ENCODE results near the gene FANCI. TPM values are rescaled to one million over a fixed set of nuclear protein-coding genes. Genes with fewer than 3 reads are reported as not detected.
A peak's percentile ranks its signal among the peaks of the same experiment; 100 is the strongest.

The FANCI gene
- total RNA-seq, 1 experiment from 2014 or later, result 163 TPM

DNA sequence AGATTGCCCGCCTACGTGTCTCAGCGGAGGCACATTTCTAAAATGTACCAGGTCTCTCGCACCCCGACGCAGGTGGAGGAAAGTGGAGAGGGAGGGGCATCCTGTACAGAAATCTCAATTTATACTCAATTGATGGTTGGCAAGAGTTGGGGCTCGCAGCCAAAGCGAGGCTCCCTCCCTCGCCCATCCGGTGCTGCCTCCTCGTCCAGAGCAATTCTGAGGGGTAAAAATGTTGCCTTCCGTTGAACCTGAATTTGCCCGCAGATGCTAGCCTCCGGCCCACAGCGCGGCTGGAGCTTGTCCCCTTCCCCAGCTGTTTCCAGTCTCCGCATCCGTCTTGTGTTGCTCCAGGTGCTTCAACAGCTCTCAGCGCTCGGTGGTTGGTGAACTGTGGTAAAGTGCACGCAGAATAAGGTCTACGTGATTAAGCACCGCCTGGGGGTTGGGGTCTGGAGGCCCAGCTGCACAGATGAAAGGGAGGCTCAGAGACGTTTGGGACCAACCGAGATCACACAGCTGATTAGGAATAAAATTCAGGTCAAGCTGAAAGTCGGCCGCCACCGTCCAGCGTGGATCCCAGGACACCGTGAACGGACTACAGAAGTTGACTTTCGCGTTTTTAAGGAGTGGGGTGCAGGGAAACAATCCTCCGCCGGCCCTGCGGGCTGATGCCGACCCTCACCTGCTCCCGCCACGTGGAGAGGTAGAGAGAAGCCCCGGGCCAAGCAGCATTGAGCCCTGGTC lies 91.7 kb downstream of the FANCI start:
- Histone ChIP-seq H3K27me3 (replicated peaks; ENCODE audit: insufficient read depth, low read depth, low read length, poor library complexity) (no peaks in the 10 kb centered on the region), H3K27ac (ENCODE audit: low read depth, low read length, poor library complexity, severe bottlenecking) (no peak overlapping the region), H3K4me3 (ENCODE audit: low read depth, low read length, poor library complexity, severe bottlenecking) (peak overlapping the region; percentile 78), H3K4me1 (ENCODE audit: insufficient read depth, low read length, poor library complexity, severe bottlenecking) (peaks cover 32% of the 10 kb centered on the region), H3K36me3 (ENCODE audit: insufficient read depth, low read length, poor library complexity, severe bottlenecking) (peaks cover 30% of the 10 kb centered on the region), H3K9me3 (ENCODE audit: low read depth, low read length, poor library complexity, severe bottlenecking) (no peaks in the 10 kb centered on the region)
- intact Hi-C loops (cut with micrococcal nuclease; ENCODE audit: unreplicated experiment), result loop anchor here (5.0 kb wide), 1 partner anchor 242 kb away; the partner anchor contains the start of gene TICRR
- ChIA-PET CTCF (interaction anchor here (1.2 kb wide), 2 partner anchors 23 to 129 kb away, joined by 3 to 6 read pairs; no protein-coding TSS in a partner anchor), POLR2A (ENCODE audit: low non-redundant PET) (interaction anchor here (0.8 kb wide), 1 partner anchor 15 kb away, joined by 4 read pairs; no protein-coding TSS in a partner anchor)
- DNase-seq (ENCODE audit: low spot score), result no peak
- TF ChIP-seq EZH2 (IDR thresholded peaks at IDR 0.05; ENCODE audit: borderline replicate concordance, low read depth, low read length, poor library complexity, severe bottlenecking), result no peak
- TF ChIP-seq, protein P1, sequence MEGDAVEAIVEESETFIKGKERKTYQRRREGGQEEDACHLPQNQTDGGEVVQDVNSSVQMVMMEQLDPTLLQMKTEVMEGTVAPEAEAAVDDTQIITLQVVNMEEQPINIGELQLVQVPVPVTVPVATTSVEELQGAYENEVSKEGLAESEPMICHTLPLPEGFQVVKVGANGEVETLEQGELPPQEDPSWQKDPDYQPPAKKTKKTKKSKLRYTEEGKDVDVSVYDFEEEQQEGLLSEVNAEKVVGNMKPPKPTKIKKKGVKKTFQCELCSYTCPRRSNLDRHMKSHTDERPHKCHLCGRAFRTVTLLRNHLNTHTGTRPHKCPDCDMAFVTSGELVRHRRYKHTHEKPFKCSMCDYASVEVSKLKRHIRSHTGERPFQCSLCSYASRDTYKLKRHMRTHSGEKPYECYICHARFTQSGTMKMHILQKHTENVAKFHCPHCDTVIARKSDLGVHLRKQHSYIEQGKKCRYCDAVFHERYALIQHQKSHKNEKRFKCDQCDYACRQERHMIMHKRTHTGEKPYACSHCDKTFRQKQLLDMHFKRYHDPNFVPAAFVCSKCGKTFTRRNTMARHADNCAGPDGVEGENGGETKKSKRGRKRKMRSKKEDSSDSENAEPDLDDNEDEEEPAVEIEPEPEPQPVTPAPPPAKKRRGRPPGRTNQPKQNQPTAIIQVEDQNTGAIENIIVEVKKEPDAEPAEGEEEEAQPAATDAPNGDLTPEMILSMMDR (conservative IDR thresholded peaks at IDR 0.05; ENCODE audit: low read depth, low read length), result no peak
- BruUV-seq (replicated peaks), result no TSS peak

DNA sequence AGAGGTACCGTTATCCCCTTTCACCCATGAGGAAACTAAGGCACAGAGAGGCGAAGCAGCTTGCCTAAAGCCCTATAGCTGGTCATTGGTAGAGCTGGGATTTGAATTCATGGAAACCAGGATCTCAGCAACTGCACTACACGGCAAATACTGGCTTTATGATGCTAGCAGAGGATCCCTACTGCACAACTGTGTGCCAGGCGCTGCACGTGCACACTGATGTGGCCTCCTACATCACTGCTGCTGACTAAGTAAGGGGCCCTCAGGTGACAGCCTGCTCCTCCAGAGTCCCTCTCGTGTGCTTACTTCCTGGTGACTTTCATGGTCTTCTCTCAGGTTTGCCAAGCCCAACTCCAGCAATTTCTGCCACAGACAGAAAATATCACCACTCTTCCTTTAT lies 94.3 kb downstream of the FANCI start:
- ChIA-PET POLR2A (ENCODE audit: low non-redundant PET) (no interaction called here), CTCF (no interaction called here)
- intact Hi-C loops (cut with micrococcal nuclease; ENCODE audit: unreplicated experiment), result loop anchor here (5.0 kb wide), 1 partner anchor 239 kb away; the partner anchor contains the start of gene TICRR
- Histone ChIP-seq H3K9me3 (ENCODE audit: low read depth, low read length, poor library complexity, severe bottlenecking) (no peaks in the 10 kb centered on the region), H3K4me1 (ENCODE audit: insufficient read depth, low read length, poor library complexity, severe bottlenecking) (peaks cover 16% of the 10 kb centered on the region), H3K27me3 (replicated peaks; ENCODE audit: insufficient read depth, low read depth, low read length, poor library complexity) (no peaks in the 10 kb centered on the region), H3K36me3 (ENCODE audit: insufficient read depth, low read length, poor library complexity, severe bottlenecking) (peaks cover 4% of the 10 kb centered on the region), H3K27ac (ENCODE audit: low read depth, low read length, poor library complexity, severe bottlenecking) (no peak overlapping the region), H3K4me3 (ENCODE audit: low read depth, low read length, poor library complexity, severe bottlenecking) (no peak overlapping the region)
- no TSS peak for BruUV-seq (replicated peaks)
- no peak for DNase-seq (ENCODE audit: low spot score)
- no peak for TF ChIP-seq EZH2 (IDR thresholded peaks at IDR 0.05; ENCODE audit: borderline replicate concordance, low read depth, low read length, poor library complexity, severe bottlenecking)
- TF ChIP-seq, protein P1 (conservative IDR thresholded peaks at IDR 0.05; ENCODE audit: low read depth, low read length), result no peak

DNA sequence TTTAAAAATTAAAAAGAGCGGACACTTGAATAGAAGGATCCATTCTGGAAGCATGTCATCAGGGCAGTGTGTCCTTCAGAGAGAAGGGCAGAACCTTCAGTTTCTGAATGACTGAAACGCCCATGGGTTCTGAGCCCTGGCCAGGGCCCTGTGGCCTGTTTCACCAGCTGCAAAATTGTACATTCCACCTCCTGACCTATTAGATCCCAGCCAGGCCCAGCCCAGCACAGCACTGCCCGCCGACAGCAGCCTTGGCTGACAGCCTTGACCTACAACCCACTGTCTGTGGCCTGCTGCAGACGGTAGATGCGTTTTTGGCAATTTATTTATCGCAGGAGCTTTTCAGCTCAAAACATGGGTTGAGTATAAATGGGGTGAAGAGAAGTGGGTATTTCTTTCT lies 96.8 kb downstream of the FANCI start:
- Histone ChIP-seq H3K27me3 (replicated peaks; ENCODE audit: insufficient read depth, low read depth, low read length, poor library complexity) (no peaks in the 10 kb centered on the region), H3K27ac (ENCODE audit: low read depth, low read length, poor library complexity, severe bottlenecking) (no peak overlapping the region), H3K9me3 (ENCODE audit: low read depth, low read length, poor library complexity, severe bottlenecking) (no peaks in the 10 kb centered on the region), H3K4me1 (ENCODE audit: insufficient read depth, low read length, poor library complexity, severe bottlenecking) (peaks cover 6% of the 10 kb centered on the region), H3K4me3 (ENCODE audit: low read depth, low read length, poor library complexity, severe bottlenecking) (no peak overlapping the region), H3K36me3 (ENCODE audit: insufficient read depth, low read length, poor library complexity, severe bottlenecking) (no peaks in the 10 kb centered on the region)
- TF ChIP-seq EZH2 (IDR thresholded peaks at IDR 0.05; ENCODE audit: borderline replicate concordance, low read depth, low read length, poor library complexity, severe bottlenecking), result no peak
- TF ChIP-seq, protein P1 (conservative IDR thresholded peaks at IDR 0.05; ENCODE audit: low read depth, low read length), result no peak
- DNase-seq (ENCODE audit: low spot score), result no peak
- intact Hi-C loops (cut with micrococcal nuclease; ENCODE audit: unreplicated experiment), result no loop called here
- CTCF ChIA-PET, result no interaction called here
- POLR2A ChIA-PET (ENCODE audit: low non-redundant PET), result no interaction called here
- BruUV-seq (replicated peaks), result no TSS peak
